Measurements from ENCODE around the gene ITGAE.

DNA sequence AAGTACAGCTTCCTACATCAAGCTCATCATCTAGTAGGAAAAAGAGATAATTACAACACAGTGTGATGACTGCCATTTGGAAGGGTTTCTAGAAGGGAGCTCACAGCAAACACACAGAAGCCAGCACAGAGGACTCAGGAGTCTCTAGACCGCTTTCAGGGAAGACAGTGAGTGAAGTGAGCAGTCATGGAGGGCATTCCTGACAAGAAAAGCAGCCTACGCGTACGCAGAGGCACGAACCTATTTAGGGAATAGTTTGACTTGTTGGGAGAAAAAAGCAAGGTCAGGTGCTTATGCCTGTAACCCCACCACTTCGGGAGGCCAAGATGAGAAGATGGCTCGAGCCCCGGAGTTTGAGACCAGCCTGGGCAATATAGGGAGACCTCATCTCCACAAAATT, 85.7 kb downstream of the ITGAE start:
- TF ChIP-seq EZH2 (IDR thresholded peaks at IDR 0.05; ENCODE audit: borderline replicate concordance, low read depth, low read length, poor library complexity, severe bottlenecking), result no peak
- TF ChIP-seq CTCF (conservative IDR thresholded peaks at IDR 0.05; ENCODE audit: low read depth, low read length), result no peak

Measured in A673 (cell line).